Activated T-helper 9 cell treated with anti-CD3 and anti-CD28 coated beads, Interleukin-2, amount 50 U/mL, for 16 hours (primary cell): ENCODE results near the gene GLI3.

Experiments used
- DNase-seq: peaks from one replicate; pipeline ENCODE4 v3.0.0-alpha.2; 2020; ENCODE audit warnings: low read depth

GLI3 gene

DNA sequence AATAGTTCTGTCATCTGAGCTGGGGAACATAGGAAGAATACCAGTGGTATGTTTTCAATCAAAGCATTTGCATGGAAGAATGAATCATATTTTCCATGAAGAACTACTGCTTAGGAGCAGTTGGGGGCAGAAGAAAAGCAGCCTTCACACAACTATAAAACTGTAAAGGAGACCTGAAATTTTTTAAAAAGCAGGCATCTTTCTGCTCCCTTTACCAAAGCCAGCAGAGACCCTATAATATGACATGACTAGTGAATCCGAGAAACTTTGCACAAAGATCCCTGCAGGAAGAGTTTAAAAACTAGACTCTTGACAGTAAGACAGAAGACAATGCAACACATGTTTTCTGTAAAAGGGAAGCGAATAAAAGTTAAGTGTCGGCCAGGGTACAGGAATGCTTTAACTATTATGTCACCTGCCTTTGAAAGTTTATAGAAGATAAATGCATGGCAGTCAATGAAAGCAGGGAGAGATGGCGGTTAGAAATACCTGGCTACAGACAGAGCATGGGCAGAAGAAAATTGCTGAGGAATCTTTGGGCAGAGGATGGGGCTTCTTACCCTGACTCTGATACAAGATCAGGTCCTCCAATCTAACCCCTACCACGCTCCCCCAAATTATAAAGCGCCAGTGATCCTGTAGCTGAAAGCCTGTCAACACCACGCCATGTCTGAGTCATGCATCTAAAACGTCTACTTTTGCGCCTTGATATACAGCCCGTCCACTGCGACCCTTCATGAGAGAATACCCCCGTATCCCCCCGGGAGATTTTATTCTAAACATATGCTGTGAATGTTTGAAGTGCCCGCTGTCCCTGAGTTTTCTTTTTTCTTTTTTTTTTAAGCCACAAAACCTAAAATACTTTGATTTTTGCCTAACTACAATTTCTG is 93.1 kb downstream of the GLI3 start:
- DNase-seq: no peak

DNA sequence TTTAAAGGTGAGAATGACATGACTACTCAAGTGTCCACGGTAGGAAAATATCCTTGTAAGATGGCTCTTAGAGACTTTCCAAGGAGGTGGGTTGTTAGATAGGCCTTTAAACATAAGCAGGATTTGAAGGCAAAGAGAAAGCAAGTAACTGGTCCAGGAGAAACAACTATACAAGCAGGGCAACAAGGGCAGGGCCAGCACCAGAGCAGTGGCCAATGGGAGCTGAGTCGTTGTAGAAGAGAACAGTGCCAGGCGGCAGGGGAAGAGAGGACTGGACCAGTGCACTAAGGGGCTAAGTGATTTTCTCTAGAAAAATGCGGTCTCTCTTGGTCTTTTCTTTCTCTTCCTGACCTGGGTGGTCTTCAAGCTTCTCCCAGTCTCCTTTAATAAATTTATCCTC is 94.9 kb downstream of the GLI3 start:
- DNase-seq: no peak

DNA sequence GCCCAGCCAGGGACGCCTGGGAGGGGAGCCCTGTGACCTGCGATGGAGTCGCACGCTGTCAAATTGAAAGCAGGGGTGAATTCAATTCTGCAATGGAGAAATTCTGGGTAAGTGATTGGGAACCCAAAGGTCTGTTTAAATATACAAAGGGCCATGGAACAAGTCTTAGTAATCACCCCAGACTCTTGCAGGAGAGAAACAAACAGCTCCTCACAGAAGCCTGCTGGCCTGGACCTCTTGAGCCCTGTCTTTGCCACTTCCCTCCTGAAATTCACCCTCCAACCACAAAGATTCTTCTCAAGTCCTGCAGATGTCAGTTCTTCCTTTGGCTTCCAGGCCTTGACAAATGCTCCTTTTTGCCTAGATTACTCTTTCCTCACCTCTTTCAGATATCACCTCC is 97.3 kb downstream of the GLI3 start:
- DNase-seq: no peak

DNA sequence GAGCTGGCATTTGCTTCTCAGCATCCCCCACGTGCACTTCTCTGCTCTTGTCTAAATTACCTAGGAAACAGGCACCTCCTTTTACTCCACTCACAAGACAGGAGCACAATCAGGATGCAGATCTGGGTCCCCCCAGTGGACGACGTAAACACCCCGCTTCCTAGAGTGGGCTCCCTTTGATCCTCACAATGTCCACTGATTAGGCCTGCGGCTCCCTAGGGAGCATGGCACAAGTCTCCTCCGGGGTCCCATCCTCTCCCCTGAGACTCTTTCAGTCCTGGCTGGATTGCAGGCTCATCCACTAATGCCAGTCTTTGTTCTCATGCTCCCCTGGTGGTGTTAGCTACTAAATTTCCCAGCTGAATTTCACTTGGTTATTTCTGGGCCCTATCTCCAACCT is 98.3 kb downstream of the GLI3 start:
- DNase-seq: no peak

DNA sequence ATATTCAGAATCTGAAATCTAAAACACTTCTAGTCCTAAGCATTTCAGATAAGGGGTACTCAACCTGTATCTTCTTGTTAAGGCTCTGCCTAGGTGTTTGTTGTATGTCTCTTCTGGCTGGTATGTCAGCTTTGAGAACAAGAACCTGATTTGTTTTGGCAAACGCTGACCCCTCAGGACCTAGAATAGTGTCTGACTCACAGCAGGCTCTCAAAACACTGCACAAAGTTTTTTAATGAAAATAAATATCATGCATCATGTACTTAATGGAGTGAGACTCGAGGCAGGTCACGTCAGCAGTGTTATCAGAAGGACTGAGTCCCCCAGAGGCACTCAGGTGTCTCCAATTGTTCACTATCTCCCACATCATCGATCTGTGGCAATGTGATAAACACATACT is 99.1 kb downstream of the GLI3 start:
- DNase-seq: no peak

DNA sequence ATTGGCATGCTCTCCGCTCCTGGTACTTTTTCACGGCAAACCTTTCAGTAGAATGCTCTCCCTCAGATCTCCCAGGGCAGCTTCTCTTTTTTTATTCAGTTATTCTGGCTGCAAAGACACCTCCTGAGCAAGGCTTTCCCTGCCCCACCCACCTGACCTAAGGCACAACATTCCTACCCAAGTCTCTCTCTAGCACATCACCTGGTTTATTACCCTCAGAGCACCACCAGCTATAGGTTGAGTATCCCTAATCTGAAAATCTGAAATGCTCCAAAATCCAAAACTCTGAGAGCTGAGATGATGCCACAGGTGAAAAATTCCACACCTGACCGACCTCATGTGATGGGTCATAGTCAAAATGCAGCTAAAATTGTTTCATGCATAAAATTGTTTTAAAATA is 99.6 kb downstream of the GLI3 start:
- no peak for DNase-seq

DNA sequence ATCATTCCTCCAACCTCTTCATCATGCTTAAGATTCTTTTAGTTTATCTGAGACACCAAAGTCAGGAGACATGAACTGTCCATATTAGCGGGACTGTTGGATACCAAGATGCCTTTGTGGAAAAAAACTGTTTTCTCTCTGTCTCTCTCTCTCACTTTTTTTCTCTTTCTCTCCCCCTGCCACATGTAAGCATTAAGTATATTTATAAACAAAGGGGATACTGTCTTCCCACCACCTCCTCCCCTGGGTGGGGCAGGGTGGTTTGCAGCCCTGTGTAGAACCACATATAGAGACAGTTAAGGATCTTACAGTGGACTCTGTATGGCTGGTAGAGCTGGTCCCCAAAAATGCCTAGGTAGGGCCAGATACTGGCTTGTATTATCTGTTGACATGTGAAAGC is 101.3 kb downstream of the GLI3 start:
- DNase-seq: no peak

DNA sequence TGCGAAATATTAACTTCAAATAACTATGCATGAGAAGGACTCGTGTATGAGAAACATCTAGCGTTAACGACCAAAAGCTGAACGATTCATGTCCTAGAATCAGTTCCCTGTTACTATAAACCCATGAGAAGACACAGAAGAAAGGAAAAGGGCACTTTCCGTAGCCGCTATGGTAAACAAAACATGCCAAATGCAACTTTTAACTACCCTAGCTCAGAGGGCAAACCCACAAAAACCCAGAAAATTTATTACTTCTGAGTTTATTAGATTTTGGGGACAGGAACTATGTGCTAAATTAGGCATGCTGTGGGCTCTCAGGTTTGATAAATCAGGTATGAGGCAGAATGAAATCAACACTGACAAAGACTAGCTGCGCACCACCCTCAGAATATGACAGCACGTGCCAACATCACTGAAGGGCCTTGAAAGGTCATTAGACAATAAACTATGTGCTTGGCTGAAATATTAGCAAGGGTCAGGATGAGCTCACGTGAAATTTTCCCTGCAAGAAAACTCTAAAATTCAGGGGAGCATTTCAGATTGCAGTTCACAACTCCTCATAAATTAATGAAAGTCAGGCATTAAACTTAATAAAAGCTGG is 102.6 kb downstream of the GLI3 start:
- DNase-seq: no peak

DNA sequence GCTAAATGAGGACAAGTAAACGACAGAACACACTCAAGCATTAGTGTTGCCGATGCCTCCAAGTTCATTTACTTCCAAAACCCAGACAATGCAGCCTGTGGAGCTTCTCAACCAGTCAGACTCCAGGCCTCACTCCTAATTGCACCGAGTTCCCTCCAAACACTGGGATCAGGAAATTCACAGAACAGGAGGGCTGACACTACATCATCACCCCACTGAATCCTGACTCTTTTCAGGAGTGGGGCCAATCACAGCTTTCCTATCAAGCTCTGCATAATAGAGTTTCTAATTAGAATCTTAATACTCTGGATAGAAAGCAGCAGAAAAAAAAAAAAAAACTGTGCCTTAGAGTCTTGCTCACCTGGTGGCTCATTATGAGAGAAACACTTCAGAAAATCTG is 103.7 kb downstream of the GLI3 start:
- no peak for DNase-seq

DNA sequence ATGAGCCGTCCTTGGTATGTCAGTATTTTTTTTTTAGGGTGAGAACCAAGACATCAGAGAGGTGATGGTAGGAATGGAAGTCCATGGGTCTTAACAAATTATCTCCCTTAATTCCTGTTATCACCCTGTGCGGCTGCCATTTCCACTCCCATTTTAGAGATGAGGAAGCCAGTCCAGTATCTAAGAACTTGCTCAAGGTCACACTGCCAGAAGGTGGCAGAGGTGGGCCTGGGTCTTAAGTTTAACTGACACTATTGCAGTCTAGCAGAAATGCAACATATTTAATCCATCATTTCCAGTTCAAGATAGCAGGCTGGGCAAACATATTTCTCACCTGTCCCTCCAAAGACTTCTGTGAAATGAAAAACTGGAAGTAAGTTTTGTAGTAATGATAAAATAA is 108.3 kb downstream of the GLI3 start:
- DNase-seq: no peak

DNA sequence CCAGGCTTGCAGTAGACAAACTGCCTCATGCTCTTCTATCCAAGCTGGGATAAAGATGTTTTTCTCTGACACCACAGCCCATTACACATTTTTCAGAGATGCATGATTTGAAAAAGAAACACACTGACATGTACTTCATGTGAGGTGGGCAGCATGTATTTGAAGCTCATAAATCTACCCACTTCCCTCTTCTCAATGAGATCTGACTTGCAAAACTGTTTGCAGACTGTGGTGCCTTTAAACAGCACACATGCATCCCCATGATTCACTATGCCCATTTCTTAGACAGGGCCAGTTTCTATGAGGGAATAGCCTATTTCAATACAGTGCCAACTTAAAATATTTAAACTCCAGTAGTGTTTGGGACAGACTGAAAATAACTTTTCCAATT is 109.8 kb downstream of the GLI3 start:
- DNase-seq: no peak

DNA sequence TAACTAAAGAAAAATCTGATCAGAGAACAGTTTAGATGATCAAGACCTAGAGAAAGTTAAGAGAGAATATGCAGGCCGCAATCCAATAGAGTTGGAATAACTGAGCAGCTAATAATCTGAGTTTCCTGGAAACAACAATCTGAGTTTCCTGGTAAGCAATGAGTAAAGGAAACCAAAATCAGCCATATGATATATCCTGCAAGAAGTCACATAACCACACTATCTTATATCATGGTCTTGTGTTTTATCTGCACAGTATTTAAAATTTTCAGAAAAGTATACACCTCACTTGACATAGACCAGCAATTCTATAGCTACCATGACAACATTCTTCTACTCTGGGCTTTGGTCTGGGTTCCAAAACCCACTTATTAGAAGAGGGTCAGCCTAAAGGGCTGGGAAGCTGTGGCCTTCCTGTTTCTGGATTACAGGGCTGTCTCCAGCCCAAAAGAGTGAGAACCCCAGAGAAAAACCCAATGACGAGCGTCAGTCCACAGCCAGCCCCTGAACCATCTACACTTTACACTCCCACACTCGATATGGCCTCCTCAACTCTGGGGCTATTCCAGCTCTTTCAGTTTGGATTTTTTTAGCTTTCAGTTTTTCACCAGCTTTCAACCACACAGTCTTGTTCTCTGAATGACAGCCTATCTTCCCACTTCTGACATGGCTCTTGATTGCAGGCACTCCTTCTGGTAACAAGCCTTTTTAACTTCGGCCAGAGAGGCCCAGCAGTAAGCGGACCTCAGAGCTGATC is 110.4 kb downstream of the GLI3 start:
- no peak for DNase-seq

DNA sequence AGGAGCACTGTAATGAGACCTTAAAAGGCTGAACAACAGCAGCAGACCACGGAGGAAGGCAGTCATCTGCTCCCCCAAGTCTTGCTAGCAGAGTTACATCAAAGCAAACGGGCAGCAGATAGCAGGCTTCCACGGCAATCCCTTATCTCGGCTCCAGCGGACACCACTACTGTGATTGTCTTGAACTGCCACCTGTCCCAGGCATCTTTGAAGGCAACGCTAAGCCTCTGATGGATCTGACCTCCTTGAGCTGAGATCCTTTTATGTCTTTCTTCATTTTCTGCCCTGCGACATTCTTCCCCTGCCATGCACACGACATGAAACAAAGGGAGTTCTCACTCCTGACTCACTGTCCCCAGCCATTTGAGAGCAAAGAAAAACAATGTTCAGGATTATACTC is 111.7 kb downstream of the GLI3 start:
- DNase-seq: no peak

DNA sequence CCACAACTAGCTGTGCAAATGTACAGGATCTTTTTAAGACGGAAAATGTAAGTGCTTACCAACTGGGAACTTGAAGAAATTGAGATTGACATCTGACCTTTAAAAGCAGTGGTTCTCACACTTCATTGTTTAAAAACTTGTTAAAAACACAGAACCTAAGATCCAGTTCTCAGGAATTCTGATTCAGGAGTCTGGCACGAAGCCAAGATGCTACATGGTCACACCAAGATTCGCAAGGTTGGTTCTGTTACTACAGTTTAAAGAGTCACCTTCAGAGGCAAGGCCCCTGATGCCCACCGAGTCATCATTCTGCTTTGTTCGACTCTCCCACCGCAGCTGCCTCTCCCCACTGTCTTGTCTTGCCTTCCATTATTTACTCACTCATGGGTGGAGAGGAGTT is 113.3 kb downstream of the GLI3 start:
- DNase-seq: no peak

DNA sequence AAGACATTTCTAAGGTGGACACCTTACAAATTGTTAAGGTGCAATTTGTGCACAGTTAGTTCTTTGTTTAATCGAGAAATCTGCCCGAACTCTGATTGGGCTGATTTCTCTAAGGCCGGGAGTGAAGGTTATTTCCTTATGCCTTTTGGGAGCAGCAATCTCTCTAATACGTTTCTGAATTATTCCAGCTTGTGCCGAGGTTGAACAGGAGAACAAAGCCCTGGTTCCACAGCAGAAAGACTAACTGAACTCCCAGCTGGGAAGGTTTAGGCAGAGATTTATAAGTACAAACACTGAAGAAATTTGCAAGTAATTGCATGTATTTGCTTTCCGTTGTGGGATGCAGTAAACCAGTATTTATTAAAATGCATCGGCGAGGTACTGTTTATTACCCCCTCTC is 116.8 kb downstream of the GLI3 start:
- no peak for DNase-seq

DNA sequence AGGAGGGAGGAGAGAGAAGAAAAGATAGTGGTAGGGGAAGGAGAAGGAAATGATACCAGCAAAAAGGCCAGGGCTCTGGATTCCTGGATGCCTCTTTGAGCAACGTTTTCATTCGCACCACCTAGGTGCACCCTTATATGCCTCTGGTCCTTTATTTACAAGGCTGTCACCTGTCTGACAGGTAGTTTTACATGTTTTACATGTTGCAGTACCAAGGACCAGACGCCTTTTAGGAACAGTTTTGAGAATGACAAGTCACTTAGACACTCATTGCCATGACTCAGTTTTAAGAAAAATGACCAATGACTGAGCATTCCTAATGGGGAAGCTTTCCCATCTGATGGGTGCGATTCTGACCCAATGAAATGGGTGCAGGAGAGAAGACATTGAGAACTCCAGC is 119.8 kb downstream of the GLI3 start:
- DNase-seq: no peak

DNA sequence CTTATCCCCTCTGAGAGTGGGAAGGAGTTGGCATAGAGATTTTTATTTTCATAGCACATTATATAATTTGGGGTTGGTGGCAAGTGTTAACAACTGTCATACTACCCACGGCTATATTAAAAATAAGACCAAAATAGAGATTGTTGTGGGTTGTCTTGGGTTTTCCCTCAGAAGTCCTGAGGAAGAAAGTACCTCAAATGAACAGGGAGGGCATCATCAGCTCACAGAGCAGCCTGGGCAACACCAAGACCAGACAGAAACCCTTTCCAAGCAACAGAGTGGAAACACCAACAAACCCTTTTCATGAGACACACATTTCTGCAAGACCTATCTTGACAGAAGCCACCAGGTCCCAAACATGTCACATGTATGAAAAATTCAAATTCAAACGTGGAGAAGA is 121.2 kb downstream of the GLI3 start:
- DNase-seq: no peak

DNA sequence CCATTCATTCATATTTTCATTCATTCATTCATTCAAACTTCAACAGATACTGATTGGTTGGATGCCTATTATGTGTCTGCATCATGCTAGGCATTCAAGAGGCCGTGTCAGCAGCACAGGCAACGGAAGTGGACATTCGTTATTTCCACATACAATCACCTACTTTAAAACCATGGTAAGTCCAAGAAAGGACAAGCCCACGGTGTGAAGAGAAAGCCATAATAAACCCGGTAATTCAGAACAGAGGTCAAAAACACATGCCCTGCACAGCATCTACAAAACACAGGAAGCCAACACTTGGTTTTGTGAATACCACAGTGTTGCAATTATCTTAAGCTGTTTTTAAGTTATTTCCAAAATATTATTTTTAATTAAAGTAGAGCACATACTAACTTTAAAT is 126.7 kb downstream of the GLI3 start:
- no peak for DNase-seq

DNA sequence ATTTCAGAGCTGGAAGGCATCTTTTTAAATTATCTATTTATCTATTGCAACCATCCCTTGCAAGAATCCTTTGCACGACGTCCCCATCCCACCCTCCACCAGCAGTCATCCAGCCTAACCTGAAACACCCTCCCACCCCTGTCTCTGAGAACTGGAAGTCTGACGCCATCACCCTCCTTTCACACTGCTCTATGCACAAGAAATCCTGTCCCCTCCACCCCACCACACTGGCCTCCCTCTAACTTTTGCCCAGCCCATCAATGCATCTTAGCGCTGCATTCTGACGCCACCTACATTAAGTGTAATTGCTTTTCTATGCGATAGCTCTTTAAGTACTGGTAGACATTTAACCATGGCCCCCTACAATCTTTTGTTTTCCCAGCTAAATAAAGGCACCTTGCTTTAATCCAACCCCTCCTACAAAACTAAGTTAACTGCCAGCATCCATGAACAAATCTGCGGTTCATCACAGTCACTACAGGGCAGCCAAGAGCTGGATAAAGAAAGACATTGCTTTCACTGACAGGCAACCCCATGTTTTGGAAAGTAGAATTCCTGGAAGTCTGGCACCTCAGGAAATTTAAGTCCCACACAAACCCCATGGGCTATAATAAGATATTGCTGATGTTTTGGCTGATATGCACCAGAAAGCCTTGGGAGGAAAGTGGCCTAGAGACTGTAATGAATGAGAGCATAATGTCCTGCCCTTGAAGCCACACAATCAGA is 128.0 kb downstream of the GLI3 start:
- DNase-seq: no peak

DNA sequence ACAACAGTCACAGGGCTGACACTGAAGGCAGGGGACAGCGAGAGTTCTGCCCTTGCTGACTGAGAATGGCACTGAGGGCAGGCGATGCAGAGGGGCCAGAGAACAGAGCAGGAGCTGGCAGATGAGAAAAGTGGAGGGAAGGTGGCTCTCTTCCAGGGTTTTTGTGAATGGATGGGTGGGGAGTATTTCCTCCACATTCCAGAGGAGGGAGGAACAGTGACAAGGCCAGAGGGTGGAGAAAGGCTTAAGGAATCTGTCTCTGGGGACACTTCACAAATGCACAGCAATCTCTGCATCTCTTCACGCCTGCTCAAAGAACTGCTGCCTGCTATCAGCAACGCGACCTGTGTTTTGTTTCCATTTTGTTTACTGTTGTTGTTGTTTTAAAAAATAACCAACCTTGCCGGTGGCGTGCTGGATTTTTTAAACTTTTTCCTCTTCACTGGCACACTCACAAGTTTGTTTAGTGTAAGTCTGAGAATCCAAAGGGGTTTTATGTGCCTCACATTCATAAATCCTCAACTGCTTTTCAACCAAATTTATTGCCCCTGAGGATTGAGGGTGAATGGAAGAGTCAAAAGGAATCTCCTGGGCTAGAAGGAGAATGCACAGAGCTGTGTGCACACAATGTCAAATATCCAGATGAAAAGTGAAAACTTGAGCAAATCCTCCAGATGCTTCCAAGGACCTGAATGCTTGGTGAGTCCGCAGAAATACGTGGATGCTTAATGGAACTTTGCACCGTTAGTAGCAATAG is 129.3 kb downstream of the GLI3 start:
- DNase-seq: no peak

DNA sequence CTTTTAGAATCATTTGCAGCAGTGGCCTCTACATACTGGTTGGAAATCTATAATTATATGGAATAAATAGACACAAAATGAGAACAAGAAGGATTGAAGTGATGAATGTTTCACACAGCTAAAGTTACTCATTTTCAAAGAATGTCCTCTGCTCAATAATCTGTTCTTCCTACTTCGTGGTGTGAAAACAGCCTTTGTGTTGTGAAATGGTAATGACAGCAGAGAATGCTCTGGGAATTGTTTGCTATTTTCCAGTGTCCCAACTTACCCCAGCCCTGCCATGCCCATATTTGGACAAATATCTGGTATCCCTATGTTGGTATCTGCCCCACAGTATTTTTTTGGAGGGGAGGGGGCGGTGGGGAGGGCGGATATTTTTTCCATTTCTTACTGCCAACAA is 130.4 kb downstream of the GLI3 start:
- DNase-seq: no peak
